Measurements from ENCODE around the gene LRTM2. TPM values are rescaled to one million over a fixed set of nuclear protein-coding genes. Genes with fewer than 3 reads are reported as not detected.

LRTM2 gene
- total RNA-seq (2022; extraction: Qiagen RNA extraction; ENCODE audit: low read depth): 0.03 to 0.05 TPM in 2 of 5 replicates, not detected in the others

GRCh38 chr12:1820191-1820895 is at the start of gene LRTM2:
Gene LRTM2, plus strand, starts transcription at chr12:1820565. Its CDS starts 7,584 bp downstream, at chr12:1828149.

Other genes starting within 250 kb of the LRTM2 start
- 7.7 to 12.4 TPM (median 11.1 TPM) in 5 replicates for gene FBXL14, start 226.0 kb upstream of the LRTM2 start, total RNA-seq (2022; extraction: Qiagen RNA extraction; ENCODE audit: low read depth)
- gene WNT5B, start 191.3 kb upstream of the LRTM2 start, total RNA-seq (2022; extraction: Qiagen RNA extraction; ENCODE audit: low read depth): 1.5 to 2.8 TPM (median 2.3 TPM) in 5 replicates
- gene ADIPOR2, start 129.5 kb upstream of the LRTM2 start, total RNA-seq (2022; extraction: Qiagen RNA extraction; ENCODE audit: low read depth): 48.3 to 53.7 TPM (median 51.8 TPM) in 5 replicates
- not detected in 5 replicates for gene CACNA2D4, start 98.1 kb downstream of the LRTM2 start, total RNA-seq (2022; extraction: Qiagen RNA extraction; ENCODE audit: low read depth)
- 7.0 to 8.8 TPM (median 7.7 TPM) in 5 replicates for gene DCP1B, start 183.9 kb downstream of the LRTM2 start, total RNA-seq (2022; extraction: Qiagen RNA extraction; ENCODE audit: low read depth)
- 0.03 to 0.05 TPM (median 0.03 TPM) in 3 of 5 replicates, not detected in the others for gene CACNA1C, start 232.4 kb downstream of the LRTM2 start, total RNA-seq (2022; extraction: Qiagen RNA extraction; ENCODE audit: low read depth)